ENCODE results near the gene CCDC171.

Gene CCDC171

DNA sequence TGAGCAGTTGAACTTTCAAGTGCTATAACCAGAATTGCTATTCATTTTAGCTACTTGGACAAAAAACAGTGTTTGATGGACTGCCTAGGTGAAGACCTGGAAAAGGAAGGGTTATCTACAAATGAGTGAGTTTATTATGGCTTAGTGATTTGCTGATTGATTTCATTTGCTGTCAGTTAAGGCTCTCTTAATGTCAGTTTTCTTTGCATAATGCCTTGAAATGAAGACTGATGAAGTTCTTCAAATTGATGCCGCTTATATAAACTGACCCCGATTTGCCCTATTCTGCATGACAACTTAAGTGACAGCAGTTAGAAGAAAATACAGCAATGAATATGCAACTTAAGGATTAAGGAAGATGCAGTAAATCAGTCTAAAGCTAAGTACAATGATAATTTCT lies 332.6 kb downstream of the CCDC171 start:
- no peak for FAIRE-seq

DNA sequence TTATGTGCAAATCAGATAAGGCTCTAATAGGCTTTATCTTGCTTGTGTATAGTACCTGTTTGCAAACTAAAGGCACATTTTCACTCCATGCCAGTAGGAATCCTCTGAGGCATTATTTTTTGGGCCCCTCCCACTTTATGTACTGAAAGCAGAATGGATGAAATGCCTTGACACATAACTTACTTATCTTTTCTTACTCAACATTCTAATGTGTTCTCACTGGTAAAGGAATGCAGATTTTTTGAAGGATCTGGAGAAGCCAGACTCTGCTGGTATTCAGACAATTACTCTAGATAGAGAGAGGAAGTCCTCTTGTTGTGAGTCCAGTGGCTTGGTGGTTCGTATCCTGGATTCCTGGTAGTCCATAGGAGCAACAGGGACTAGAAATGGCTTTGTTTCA lies 336.7 kb downstream of the CCDC171 start:
- FAIRE-seq, result no peak

DNA sequence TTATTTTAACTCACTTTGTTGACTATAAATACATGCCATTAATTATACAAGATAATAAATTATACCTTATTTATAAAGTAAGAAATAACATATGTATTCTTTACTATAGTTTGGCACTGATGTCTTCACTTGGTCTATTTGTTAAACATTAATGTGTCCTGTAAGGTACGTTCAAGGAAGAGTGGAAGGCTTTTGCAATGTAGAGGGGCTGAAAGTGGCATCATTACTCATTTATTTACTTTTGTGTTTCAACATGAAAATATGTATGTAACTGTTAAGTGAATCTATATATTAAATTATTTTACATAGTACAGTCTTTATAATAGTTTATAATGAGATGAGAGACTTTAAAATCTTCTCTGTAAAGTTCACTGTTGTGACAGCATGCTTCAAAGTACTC lies 348.7 kb downstream of the CCDC171 start:
- FAIRE-seq, result no peak

- no peak for FAIRE-seq
Observed at GRCh38 chr9:15909297-15909696, 356.5 kb downstream of the CCDC171 start.

- no peak for FAIRE-seq
Observed at GRCh38 chr9:15915711-15916110, 362.9 kb downstream of the CCDC171 start.

DNA sequence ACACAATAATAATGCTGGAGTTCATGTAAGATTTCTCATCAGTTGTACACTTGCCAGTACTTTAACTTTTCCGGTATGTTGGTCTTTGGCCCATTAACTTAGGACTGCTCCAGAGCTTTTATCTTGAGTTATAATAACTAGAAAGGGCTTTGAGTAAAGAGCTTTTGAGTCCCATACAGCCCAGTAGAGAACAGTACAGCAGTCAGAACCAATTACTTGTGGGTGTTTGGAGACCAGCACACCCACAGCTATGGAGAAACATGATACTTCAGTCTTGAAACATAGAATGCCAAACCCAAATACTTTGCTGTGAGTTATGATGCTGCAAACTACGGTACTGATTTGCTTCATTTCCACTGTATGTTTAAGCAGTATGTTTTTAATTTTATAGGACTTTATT lies 374.3 kb downstream of the CCDC171 start:
- FAIRE-seq, result no peak

GRCh38 chr9:15935661-15936305 lies 382.9 kb downstream of the CCDC171 start:
- no peak for FAIRE-seq

- FAIRE-seq, result no peak
Observed at GRCh38 chr9:15936306-15936921, 383.6 kb downstream of the CCDC171 start.

DNA sequence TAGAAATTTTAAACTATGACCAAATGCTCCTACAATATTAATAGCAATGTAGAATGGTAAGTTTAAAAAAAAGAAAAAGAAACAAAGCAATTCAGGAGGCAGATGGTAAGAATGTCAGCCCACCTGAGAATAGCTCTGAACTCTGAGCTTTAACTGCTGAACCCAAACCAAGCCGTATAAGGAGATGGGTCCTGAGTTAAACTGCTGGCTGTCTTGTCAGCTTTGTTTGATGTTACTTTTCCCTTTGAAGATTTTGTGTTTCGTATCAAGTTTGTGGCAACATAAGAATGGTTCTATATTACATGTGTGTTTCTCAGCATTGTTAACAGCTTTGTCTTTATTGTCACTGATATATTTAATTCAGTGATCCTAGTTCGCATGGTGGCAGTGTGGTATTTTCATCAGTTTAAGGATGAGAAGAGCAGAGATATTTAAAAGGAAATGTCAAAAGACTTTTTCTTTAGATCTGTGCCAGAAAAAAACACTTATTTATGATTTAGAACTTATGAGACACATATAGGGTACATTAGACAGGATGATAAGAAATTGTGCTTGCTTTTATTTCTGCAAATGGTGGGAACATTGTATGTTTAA lies 390.1 kb downstream of the CCDC171 start:
- no peak for FAIRE-seq

- no peak for FAIRE-seq
Observed at GRCh38 chr9:15944341-15944740, 391.5 kb downstream of the CCDC171 start.

DNA sequence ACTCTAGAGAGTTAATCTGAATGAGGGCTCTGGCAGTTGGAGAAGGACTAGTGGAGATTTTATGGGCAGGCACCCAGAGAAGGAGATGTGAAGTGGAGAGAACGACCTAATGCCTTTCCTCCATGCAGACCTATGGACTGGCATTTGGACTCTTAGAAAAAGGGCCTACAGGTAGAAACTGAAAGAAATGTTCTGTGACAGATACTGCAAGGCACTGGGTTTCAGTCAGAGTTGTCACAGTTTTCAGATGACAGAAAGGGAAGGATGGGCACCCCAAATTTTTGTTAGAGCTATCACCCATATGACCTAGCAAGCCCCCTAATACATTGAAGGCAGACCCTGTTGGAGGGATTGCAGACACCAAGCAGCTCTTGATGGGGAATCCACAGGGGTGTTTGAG lies 406.8 kb downstream of the CCDC171 start:
- FAIRE-seq, result no peak

- FAIRE-seq, result no peak
Observed at GRCh38 chr9:15961217-15961616, 408.4 kb downstream of the CCDC171 start.

GRCh38 chr9:15965246-15965745 lies 412.5 kb downstream of the CCDC171 start:
- FAIRE-seq, result no peak

GRCh38 chr9:15966471-15966870 lies 413.6 kb downstream of the CCDC171 start:
- FAIRE-seq, result no peak

GRCh38 chr9:15967068-15967467 lies 414.2 kb downstream of the CCDC171 start:
- no peak for FAIRE-seq

DNA sequence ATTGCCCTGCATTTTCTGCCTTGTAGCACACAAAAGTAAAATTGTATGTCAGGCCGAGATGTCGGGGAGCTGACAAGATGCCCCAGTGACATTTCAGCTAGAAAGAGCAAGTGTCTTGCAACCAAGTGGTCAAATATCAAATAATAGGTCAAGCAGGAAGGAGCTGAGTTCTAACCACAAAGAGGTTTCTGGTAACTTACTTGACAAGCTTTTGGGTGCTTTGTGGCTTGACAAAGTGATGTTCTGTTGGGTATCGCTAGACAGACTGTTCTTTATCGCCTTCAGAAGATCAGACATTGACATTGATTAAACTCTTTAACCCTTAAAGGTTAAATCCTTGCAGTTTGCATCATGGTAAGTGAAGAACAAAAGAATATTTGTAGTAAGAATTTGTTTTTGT lies 419.9 kb downstream of the CCDC171 start:
- no peak for FAIRE-seq

- FAIRE-seq, result no peak
Observed at GRCh38 chr9:15975101-15975778, 422.4 kb downstream of the CCDC171 start.

- no peak for FAIRE-seq
Observed at GRCh38 chr9:15977438-15977837, 424.6 kb downstream of the CCDC171 start.

GRCh38 chr9:15982182-15982581 lies 429.3 kb downstream of the CCDC171 start:
- no peak for FAIRE-seq

GRCh38 chr9:15999422-16000339 lies 446.8 kb downstream of the CCDC171 start:
- no peak for FAIRE-seq

GRCh38 chr9:16000811-16001210 lies 448.0 kb downstream of the CCDC171 start:
- no peak for FAIRE-seq

DNA sequence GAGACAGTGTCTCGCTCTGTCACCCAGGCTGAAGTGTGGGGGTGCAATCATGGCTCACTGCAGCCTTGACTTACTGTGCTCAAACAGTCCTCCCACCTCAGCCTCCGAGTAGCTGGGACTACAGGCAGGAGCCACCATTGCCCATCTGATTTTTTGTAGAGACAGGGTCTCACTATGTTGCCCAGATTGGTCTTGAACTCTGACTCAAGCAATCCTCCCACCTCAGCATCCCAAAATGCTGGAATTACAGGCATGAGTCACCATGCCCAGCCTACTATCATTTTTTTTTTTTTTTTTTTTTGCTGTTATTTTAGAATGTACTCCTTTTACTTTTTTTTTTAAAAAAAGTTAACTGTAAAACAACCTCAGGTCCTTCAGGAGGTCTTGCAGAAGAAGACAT lies 449.0 kb downstream of the CCDC171 start:
- FAIRE-seq, result no peak

GRCh38 chr9:16002816-16003215 lies 450.0 kb downstream of the CCDC171 start:
- FAIRE-seq, result no peak
